HepG2 (cell line): ENCODE results near the gene NDUFAF3. TPM values are rescaled to one million over a fixed set of nuclear protein-coding genes. Genes with fewer than 3 reads are reported as not detected.

Experiments used
- ARHGAP35 ChIP-seq: sonication (generic); formaldehyde crosslinking; IDR thresholded peaks from 2 replicates; pipeline ENCODE4 v1.9.0; 2022; ENCODE audit warnings: mild to moderate bottlenecking, inconsistent platforms, moderate library complexity, missing genetic modification reagents, borderline replicate concordance
- CENPX ChIP-seq: sonication (generic); formaldehyde crosslinking; IDR thresholded peaks from 2 replicates; pipeline ENCODE4 v1.9.0; 2021; ENCODE audit warnings: mild to moderate bottlenecking, missing genetic modification reagents, moderate library complexity
- CHD4 ChIP-seq: fragments of 200-600 bp; sonication (generic); IDR thresholded peaks from 2 replicates; pipeline ENCODE4 v1.7.0; 2017; ENCODE audit warnings: mild to moderate bottlenecking, low read length, borderline replicate concordance
- DNMT3B ChIP-seq: conservative IDR thresholded peaks from 2 replicates; pipeline ENCODE4 v1.6.1; 2016; ENCODE audit warnings: missing biosample characterization, control low read depth
- ELF1 ChIP-seq: sonication (generic); formaldehyde crosslinking; IDR thresholded peaks from 2 replicates; pipeline ENCODE4 v1.4.0; 2020; ENCODE audit warnings: missing genetic modification reagents
- FOXK2 ChIP-seq: fragments of 450-650 bp; IDR thresholded peaks from 2 replicates; pipeline ENCODE4 v1.6.1; 2016
- GPN1 ChIP-seq: sonication (generic); formaldehyde crosslinking; IDR thresholded peaks from 2 replicates; pipeline ENCODE4 v1.5.1; 2020; ENCODE audit warnings: missing genetic modification reagents, borderline replicate concordance
- KMT2B ChIP-seq: IDR thresholded peaks from 2 replicates; pipeline ENCODE4 v1.6.1; 2016; ENCODE audit warnings: missing genetic modification reagents, missing compliant biosample characterization
- MBD4 ChIP-seq: IDR thresholded peaks from 2 replicates; pipeline ENCODE4 v1.6.1; 2012; ENCODE audit warnings: low read length, inconsistent platforms, borderline replicate concordance
- NFRKB ChIP-seq: fragments of 450-650 bp; IDR thresholded peaks from 2 replicates; pipeline ENCODE4 v1.6.1; 2017
- NFYC ChIP-seq: IDR thresholded peaks from 2 replicates; pipeline ENCODE4 v1.6.1; 2016; ENCODE audit warnings: missing genetic modification reagents, missing compliant biosample characterization
- NR2F1 ChIP-seq, 2 experiments: fragments of 450-650 bp in 1 of 2; formaldehyde crosslinking in 1 of 2; IDR thresholded peaks; 2 replicates each; pipeline versions ENCODE4 v1.5.0 to v1.6.1; 2016 to 2020; ENCODE audit warnings: mild to moderate bottlenecking in 1 of 2, missing compliant biosample characterization in 1 of 2, missing genetic modification reagents in 1 of 2, moderate library complexity in 1 of 2
- PHF21A ChIP-seq: sonication (generic); formaldehyde crosslinking; IDR thresholded peaks from 2 replicates; pipeline ENCODE4 v1.5.0; 2020; ENCODE audit warnings: mild to moderate bottlenecking, missing genetic modification reagents
- RELA ChIP-seq: sonication (generic); formaldehyde crosslinking; IDR thresholded peaks from 2 replicates; pipeline ENCODE4 v1.4.0; 2020; ENCODE audit warnings: missing genetic modification reagents
- RORA ChIP-seq: sonication (generic); formaldehyde crosslinking; IDR thresholded peaks from 2 replicates; pipeline ENCODE4 v1.5.0; 2020; ENCODE audit warnings: mild to moderate bottlenecking, missing genetic modification reagents, moderate library complexity
- SMAD1 ChIP-seq: sonication (generic); formaldehyde crosslinking; IDR thresholded peaks from 2 replicates; pipeline ENCODE4 v1.4.0; 2020; ENCODE audit warnings: missing genetic modification reagents, low read depth, mild to moderate bottlenecking, borderline replicate concordance
- TBP ChIP-seq: sonication (generic); formaldehyde crosslinking; IDR thresholded peaks from 2 replicates; pipeline ENCODE4 v1.5.0; 2020; ENCODE audit warnings: missing genetic modification reagents
- YEATS2 ChIP-seq: sonication (generic); formaldehyde crosslinking; IDR thresholded peaks from 2 replicates; pipeline ENCODE4 v1.4.0; 2020; ENCODE audit warnings: missing genetic modification reagents, borderline replicate concordance
- YY1 ChIP-seq: IDR thresholded peaks from 2 replicates; pipeline ENCODE4 v1.6.1; 2011; ENCODE audit warnings: low read length, low read depth, moderate library complexity, mild to moderate bottlenecking; ENCODE audit not compliant: insufficient read depth, insufficient replicate concordance
- ZBTB7A ChIP-seq: sonication (generic); formaldehyde crosslinking; IDR thresholded peaks from 2 replicates; pipeline ENCODE4 v1.8.0; 2022; ENCODE audit warnings: mild to moderate bottlenecking, missing genetic modification reagents
- ZNF30 ChIP-seq: sonication (generic); formaldehyde crosslinking; IDR thresholded peaks from 2 replicates; pipeline ENCODE4 v1.5.0; 2020; ENCODE audit warnings: mild to moderate bottlenecking, missing genetic modification reagents
- ZNF460 ChIP-seq: sonication (generic); formaldehyde crosslinking; IDR thresholded peaks from 2 replicates; pipeline ENCODE4 v1.5.1; 2020; ENCODE audit warnings: missing genetic modification reagents, mild to moderate bottlenecking, borderline replicate concordance
- ZNF572 ChIP-seq: sonication (generic); formaldehyde crosslinking; IDR thresholded peaks from 2 replicates; pipeline ENCODE4 v1.5.1; 2020; ENCODE audit warnings: mild to moderate bottlenecking, missing genetic modification reagents
- ZNF672 ChIP-seq: sonication (generic); formaldehyde crosslinking; IDR thresholded peaks from 2 replicates; pipeline ENCODE4 v1.8.1; 2022; ENCODE audit warnings: missing genetic modification reagents
- polyA plus RNA-seq, 8 experiments: library from polyadenylated mRNA; depleted of rRNA in 3 of 8; stranded (reverse) in 7 of 8; unstranded in 1 of 8; fragments of >200 nt; fragmentation: Illumina TruSeq in 4 of 8; extraction: Trizol in 4 of 8; gene quantifications; 2 replicates each; pipeline versions ENCODE4 v1.2.1 to v1.2.3, GENCODE V29; 2011 to 2016; ENCODE audit warnings: low read depth in 4 of 8, missing spikeins in 1 of 8, mixed read lengths in 1 of 8; ENCODE audit not compliant: insufficient read depth in 1 of 8
- total RNA-seq, 5 experiments: library from RNA; depleted of rRNA; stranded (reverse); fragments of >200 nt; fragmentation: Illumina TruSeq; extraction: Trizol; gene quantifications; 2 replicates each; pipeline ENCODE4 v1.2.3, GENCODE V29; 2016; ENCODE audit warnings: low read depth in 1 of 5
- TF ChIP-seq, protein P1 (sequence below): sonication (generic); formaldehyde crosslinking; IDR thresholded peaks from 2 replicates; pipeline ENCODE4 v1.8.1; 2023; ENCODE audit warnings: missing genetic modification reagents, mild to moderate bottlenecking, borderline replicate concordance
- TF ChIP-seq, protein P2 (sequence below), 2 experiments: fragments of 450-650 bp in 1 of 2; sonication (generic) in 1 of 2; formaldehyde crosslinking; IDR thresholded peaks; 2 replicates each; pipeline versions ENCODE4 v1.5.0 to v1.8.0; 2020 to 2022; ENCODE audit warnings: mild to moderate bottlenecking in 1 of 2, missing genetic modification reagents in 1 of 2
- TF ChIP-seq, protein P3 (sequence below): sonication (generic); formaldehyde crosslinking; IDR thresholded peaks from 2 replicates; pipeline ENCODE4 v1.8.0; 2022; ENCODE audit warnings: mild to moderate bottlenecking, missing genetic modification reagents, moderate library complexity
- TF ChIP-seq, protein P4 (sequence below): sonication (generic); formaldehyde crosslinking; IDR thresholded peaks from 2 replicates; pipeline ENCODE4 v1.8.1; 2022; ENCODE audit warnings: mild to moderate bottlenecking, missing genetic modification reagents

The NDUFAF3 gene
- total and polyA plus RNA-seq, 2 of the 13 experiments (the other 11 are each of a cell fraction or from before 2014, with no cell fraction given) = 39.0 to 50.0 TPM

DNA sequence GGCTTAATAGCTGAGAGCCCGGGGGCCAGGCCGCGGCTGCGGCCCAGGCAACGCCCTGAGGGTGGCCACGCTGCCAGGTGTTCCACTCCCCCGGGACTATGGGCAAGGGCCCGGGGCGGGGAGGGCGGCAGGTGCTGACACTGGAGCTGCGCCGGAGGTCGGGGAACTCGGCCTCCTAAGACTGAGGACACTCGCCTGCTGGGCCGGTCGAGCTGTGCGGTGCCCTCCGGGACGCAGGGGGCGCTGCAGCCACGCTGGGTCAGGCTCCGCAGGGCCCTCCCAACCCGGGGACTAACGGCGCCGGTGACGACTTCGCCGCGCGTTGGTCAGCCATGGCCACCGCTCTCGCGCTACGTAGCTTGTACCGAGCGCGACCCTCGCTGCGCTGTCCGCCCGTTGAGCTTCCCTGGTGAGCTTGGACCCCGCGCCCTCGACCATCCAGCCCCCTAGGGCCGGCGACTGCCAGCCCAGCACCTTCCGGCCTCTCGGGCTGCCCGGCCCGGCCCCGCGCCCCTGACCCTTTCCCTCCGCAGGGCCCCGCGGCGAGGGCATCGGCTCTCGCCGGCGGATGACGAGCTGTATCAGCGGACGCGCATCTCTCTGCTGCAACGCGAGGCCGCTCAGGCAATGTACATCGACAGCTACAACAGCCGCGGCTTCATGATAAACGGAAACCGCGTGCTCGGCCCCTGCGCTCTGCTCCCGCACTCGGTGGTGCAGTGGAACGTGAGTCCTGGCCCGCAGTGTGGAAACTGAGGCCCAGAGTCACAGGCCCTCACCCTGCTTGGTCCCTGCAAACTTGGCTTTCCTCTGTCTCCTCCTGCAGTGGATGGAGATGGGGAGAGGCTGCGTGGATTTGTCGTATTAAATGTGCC, at the start of gene NDUFAF3 (continued):
- TF ChIP-seq PHF21A (CRISPR knock-in tag) = peak; percentile 75; the same call in 1 of the 2 replicates
- peak; percentile 93 for TF ChIP-seq YY1
- TF ChIP-seq, protein P1, sequence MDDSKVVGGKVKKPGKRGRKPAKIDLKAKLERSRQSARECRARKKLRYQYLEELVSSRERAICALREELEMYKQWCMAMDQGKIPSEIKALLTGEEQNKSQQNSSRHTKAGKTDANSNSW (CRISPR knock-in tag) = peak; percentile 88; the same call in 1 of the 2 replicates
- no peak for TF ChIP-seq NR2F1 (CRISPR knock-in tag; IDR thresholded peaks at IDR 0.05)
- 0 out of 2 replicates have a peak, but pooled peaks have one; percentile 32 for TF ChIP-seq ZNF30 (CRISPR knock-in tag)
- TF ChIP-seq, protein P2, sequence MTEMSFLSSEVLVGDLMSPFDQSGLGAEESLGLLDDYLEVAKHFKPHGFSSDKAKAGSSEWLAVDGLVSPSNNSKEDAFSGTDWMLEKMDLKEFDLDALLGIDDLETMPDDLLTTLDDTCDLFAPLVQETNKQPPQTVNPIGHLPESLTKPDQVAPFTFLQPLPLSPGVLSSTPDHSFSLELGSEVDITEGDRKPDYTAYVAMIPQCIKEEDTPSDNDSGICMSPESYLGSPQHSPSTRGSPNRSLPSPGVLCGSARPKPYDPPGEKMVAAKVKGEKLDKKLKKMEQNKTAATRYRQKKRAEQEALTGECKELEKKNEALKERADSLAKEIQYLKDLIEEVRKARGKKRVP (CRISPR knock-in tag; IDR thresholded peaks at IDR 0.05) = 0 out of 4 replicates have a peak, but pooled peaks of 1 of the 2 experiments have one; percentile 22
- TF ChIP-seq KMT2B (CRISPR knock-in tag) = peak; percentile 68
- no peak; the same call in none of the 2 replicates for TF ChIP-seq ARHGAP35
- no peak for TF ChIP-seq NFRKB
- TF ChIP-seq TBP (CRISPR knock-in tag) = no peak
- TF ChIP-seq ZBTB7A (CRISPR knock-in tag) = no peak; the same call in 1 of the 2 replicates
- TF ChIP-seq, protein P3, sequence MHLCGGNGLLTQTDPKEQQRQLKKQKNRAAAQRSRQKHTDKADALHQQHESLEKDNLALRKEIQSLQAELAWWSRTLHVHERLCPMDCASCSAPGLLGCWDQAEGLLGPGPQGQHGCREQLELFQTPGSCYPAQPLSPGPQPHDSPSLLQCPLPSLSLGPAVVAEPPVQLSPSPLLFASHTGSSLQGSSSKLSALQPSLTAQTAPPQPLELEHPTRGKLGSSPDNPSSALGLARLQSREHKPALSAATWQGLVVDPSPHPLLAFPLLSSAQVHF (CRISPR knock-in tag) = no peak
- TF ChIP-seq ZNF672 (CRISPR knock-in tag) = no peak
- TF ChIP-seq FOXK2 = no peak
- TF ChIP-seq ZNF572 (CRISPR knock-in tag) = no peak
- peak; percentile 37; the same call in 1 of the 2 replicates for TF ChIP-seq NFYC (CRISPR knock-in tag)
- TF ChIP-seq MBD4 = no peak
- TF ChIP-seq YEATS2 (CRISPR knock-in tag) = peak; percentile 91
- no peak; the same call in 1 of the 2 replicates for TF ChIP-seq SMAD1 (CRISPR knock-in tag)
- TF ChIP-seq DNMT3B (CRISPR knock-in tag) = no peak; the same call in 1 of the 2 replicates
- no peak for TF ChIP-seq RELA (CRISPR knock-in tag)
- peak; percentile 3; the same call in 1 of the 2 replicates for TF ChIP-seq ZNF460
- 0 out of 2 replicates have a peak, but pooled peaks have one; percentile 19 for TF ChIP-seq GPN1 (CRISPR knock-in tag)
- TF ChIP-seq ELF1 (CRISPR knock-in tag) = no peak
- TF ChIP-seq RORA (CRISPR knock-in tag) = no peak
- TF ChIP-seq CHD4 = no peak
- TF ChIP-seq, protein P4, sequence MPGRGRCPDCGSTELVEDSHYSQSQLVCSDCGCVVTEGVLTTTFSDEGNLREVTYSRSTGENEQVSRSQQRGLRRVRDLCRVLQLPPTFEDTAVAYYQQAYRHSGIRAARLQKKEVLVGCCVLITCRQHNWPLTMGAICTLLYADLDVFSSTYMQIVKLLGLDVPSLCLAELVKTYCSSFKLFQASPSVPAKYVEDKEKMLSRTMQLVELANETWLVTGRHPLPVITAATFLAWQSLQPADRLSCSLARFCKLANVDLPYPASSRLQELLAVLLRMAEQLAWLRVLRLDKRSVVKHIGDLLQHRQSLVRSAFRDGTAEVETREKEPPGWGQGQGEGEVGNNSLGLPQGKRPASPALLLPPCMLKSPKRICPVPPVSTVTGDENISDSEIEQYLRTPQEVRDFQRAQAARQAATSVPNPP (CRISPR knock-in tag) = no peak
- no peak for TF ChIP-seq CENPX (CRISPR knock-in tag)
